Measurements from ENCODE around the gene RXRA. TPM values are rescaled to one million over a fixed set of nuclear protein-coding genes. Genes with fewer than 3 reads are reported as not detected.
A peak's percentile ranks its signal among the peaks of the same experiment; 100 is the strongest.

The RXRA gene
- total and polyA plus RNA-seq, 2 donors (not counting 1 experiment from before 2014, with no cell fraction given): 2.6 to 6.8 TPM

DNA sequence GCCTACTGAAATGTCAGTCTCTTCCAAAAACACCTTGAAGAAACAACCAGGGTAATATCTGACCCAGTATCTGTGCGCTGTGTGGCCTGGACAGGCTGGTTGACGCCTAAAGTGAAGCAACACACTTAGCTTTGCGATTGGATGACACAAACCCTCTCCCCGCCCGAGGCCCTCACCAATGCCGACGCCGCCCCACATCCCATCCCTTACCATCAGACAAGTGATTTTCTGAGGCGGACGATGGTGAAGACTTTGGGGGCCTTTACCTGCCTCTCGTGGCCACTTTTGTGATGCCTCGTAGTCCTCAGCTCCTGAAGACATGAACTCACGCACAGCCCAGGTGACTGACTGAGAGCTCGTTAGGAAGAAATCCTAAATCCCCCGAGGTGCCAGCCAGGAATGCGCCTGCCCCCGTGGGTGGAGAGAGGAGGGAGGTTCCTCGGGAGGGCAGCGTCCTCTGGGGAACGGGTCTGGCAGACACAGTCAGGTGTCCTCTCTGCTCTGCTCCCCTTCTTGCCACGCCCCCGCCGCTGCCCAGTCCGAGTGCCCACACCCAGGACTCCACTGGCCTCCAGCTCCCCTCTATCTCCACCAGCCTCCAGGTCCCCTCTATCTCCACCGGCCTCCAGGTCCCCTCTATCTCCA, 31.0 kb upstream of the RXRA start:
- WGBS (ENCODE audit: insufficient coverage): 95% methylated on average over 24 of the region's 25 CpGs
- Histone ChIP-seq H3K36me3 (replicated peaks in 1 of 2; ENCODE audit: control extremely low read depth in 1 of 2, control insufficient read depth in 1 of 2, extremely low read depth in 1 of 2, insufficient read depth in 2 of 2, low read length in 1 of 2) (no peaks in the 10 kb centered on the region), H4K20me1 (ENCODE audit: control insufficient read depth, insufficient read depth, low read length, poor library complexity, severe bottlenecking) (no peaks in the 10 kb centered on the region), H3K4me3 (ENCODE audit: control extremely low read depth in 1 of 5, extremely low read depth in 1 of 5, insufficient read depth in 1 of 5, low read depth in 2 of 5, low read length in 4 of 5) (no peak overlapping the region), H3K4me1 (ENCODE audit: control insufficient read depth in 2 of 2, insufficient read depth in 2 of 2, low read length in 2 of 2) (peaks cover 14 to 17% of the 10 kb centered on the region in 2 donors), H3K27ac (ENCODE audit: low read length in 2 of 2) (no peak overlapping the region), H3K9ac (ENCODE audit: low read length) (no peak overlapping the region), H2AFZ (ENCODE audit: insufficient read depth, low read depth, low read length, poor library complexity, severe bottlenecking) (no peak overlapping the region), H3K9me3 (ENCODE audit: control extremely low read depth in 1 of 3, control insufficient read depth in 2 of 3, insufficient read depth in 1 of 3, low read length in 2 of 3) (peaks cover 0 to 13% (median 0%) of the 10 kb centered on the region in 3 donors), H3K4me2 (replicated peaks; ENCODE audit: low read depth, low read length, poor library complexity, severe bottlenecking) (no peak overlapping the region), H3K27me3 (replicated peaks in 1 of 4; ENCODE audit: control extremely low read depth in 1 of 4, control insufficient read depth in 3 of 4, insufficient read depth in 4 of 4, low read length in 3 of 4) (no peaks in the 10 kb centered on the region), H3K79me2 (ENCODE audit: control insufficient read depth, insufficient read depth, low read length) (no peaks in the 10 kb centered on the region)
- H3K4me3 Mint-ChIP-seq: no peak overlapping the region
- ATAC-seq (ENCODE audit: low read depth) (no peak), DNase-seq (no peak)
- H3K27me3 Mint-ChIP-seq: peaks cover 3% of the 10 kb centered on the region
- no peak overlapping the region for H3K27ac Mint-ChIP-seq
- intact Hi-C loops (cut with micrococcal nuclease): no loop called here
- ChIA-PET POLR2A (no interaction called here), CTCF (no interaction called here)
- peaks cover 14% of the 10 kb centered on the region for H3K4me1 Mint-ChIP-seq
- H3K9me3 Mint-ChIP-seq (ENCODE audit: insufficient read depth): no peaks in the 10 kb centered on the region
- TF ChIP-seq EZH2 (IDR thresholded peaks at IDR 0.05; ENCODE audit: borderline replicate concordance, insufficient read depth, low read depth, low read length, poor library complexity, severe bottlenecking): no peak
- TF ChIP-seq, protein P1, sequence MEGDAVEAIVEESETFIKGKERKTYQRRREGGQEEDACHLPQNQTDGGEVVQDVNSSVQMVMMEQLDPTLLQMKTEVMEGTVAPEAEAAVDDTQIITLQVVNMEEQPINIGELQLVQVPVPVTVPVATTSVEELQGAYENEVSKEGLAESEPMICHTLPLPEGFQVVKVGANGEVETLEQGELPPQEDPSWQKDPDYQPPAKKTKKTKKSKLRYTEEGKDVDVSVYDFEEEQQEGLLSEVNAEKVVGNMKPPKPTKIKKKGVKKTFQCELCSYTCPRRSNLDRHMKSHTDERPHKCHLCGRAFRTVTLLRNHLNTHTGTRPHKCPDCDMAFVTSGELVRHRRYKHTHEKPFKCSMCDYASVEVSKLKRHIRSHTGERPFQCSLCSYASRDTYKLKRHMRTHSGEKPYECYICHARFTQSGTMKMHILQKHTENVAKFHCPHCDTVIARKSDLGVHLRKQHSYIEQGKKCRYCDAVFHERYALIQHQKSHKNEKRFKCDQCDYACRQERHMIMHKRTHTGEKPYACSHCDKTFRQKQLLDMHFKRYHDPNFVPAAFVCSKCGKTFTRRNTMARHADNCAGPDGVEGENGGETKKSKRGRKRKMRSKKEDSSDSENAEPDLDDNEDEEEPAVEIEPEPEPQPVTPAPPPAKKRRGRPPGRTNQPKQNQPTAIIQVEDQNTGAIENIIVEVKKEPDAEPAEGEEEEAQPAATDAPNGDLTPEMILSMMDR (IDR thresholded peaks at IDR 0.05): no peak

DNA sequence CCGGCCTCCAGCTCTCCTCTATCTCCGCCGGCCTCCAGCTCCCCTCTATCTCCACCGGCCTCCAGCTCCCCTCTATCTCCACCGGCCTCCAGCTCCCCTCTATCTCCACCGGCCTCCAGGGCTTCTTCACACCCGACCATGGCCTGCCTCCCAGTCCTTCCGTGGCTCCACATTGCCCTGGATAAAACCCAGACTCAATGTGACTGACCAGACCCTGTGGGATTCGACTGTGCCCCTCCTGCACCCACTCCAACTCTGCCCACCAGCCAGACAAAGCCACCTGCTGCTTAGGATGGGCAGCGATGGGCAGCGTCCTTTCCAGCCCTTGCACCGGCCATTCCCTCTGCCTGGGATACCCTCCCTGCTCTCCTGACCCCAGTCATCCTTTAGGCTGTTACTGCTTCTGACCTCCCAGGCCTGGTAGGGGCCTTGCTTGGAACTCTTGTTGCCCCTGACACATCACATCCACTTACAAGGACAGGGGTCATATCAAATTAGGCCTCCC, 30.5 kb upstream of the RXRA start:
- Histone ChIP-seq H3K36me3 (replicated peaks in 1 of 2; ENCODE audit: control extremely low read depth in 1 of 2, control insufficient read depth in 1 of 2, extremely low read depth in 1 of 2, insufficient read depth in 2 of 2, low read length in 1 of 2) (no peaks in the 10 kb centered on the region), H3K4me2 (replicated peaks; ENCODE audit: low read depth, low read length, poor library complexity, severe bottlenecking) (no peak overlapping the region), H2AFZ (ENCODE audit: insufficient read depth, low read depth, low read length, poor library complexity, severe bottlenecking) (no peak overlapping the region), H3K79me2 (ENCODE audit: control insufficient read depth, insufficient read depth, low read length) (no peaks in the 10 kb centered on the region), H3K9ac (ENCODE audit: low read length) (no peak overlapping the region), H3K9me3 (ENCODE audit: control extremely low read depth in 1 of 3, control insufficient read depth in 2 of 3, insufficient read depth in 1 of 3, low read length in 2 of 3) (peaks cover 0 to 9% (median 0%) of the 10 kb centered on the region in 3 donors), H3K27ac (ENCODE audit: low read length in 2 of 2) (no peak overlapping the region), H3K27me3 (replicated peaks in 1 of 4; ENCODE audit: control extremely low read depth in 1 of 4, control insufficient read depth in 3 of 4, insufficient read depth in 4 of 4, low read length in 3 of 4) (no peaks in the 10 kb centered on the region), H4K20me1 (ENCODE audit: control insufficient read depth, insufficient read depth, low read length, poor library complexity, severe bottlenecking) (no peaks in the 10 kb centered on the region), H3K4me3 (ENCODE audit: control extremely low read depth in 1 of 5, extremely low read depth in 1 of 5, insufficient read depth in 1 of 5, low read depth in 2 of 5, low read length in 4 of 5) (no peak overlapping the region), H3K4me1 (ENCODE audit: control insufficient read depth in 2 of 2, insufficient read depth in 2 of 2, low read length in 2 of 2) (peaks cover 14 to 17% of the 10 kb centered on the region in 2 donors)
- Mint-ChIP-seq H3K9me3 (ENCODE audit: insufficient read depth) (no peaks in the 10 kb centered on the region), H3K27me3 (peaks cover 3% of the 10 kb centered on the region), H3K4me1 (peaks cover 14% of the 10 kb centered on the region), H3K4me3 (peak overlapping the region; percentile 16), H3K27ac (peak overlapping the region; percentile 46)
- 92% methylated on average over 12 of the region's 12 CpGs for WGBS (ENCODE audit: insufficient coverage)
- POLR2A ChIA-PET: no interaction called here
- TF ChIP-seq, protein P1 (IDR thresholded peaks at IDR 0.05): no peak
- TF ChIP-seq EZH2 (IDR thresholded peaks at IDR 0.05; ENCODE audit: borderline replicate concordance, insufficient read depth, low read depth, low read length, poor library complexity, severe bottlenecking): no peak
- intact Hi-C loops (cut with micrococcal nuclease): no loop called here
- CTCF ChIA-PET: no interaction called here
- no peak for DNase-seq
- no peak for ATAC-seq (ENCODE audit: low read depth)
